ENCODE data around the gene PCNX2.

GRCh38 chr1:233112186-233113008, 183.1 kb downstream of the PCNX2 start:
- no peak for TF ChIP-seq USF2 (IDR thresholded peaks at IDR 0.05; ENCODE audit: borderline replicate concordance, low read depth, low read length)
- no peak for TF ChIP-seq CTCF (IDR thresholded peaks at IDR 0.05 in 2 of 3, conservative IDR thresholded peaks at IDR 0.05 in 1 of 3; ENCODE audit: control insufficient read depth in 2 of 3, extremely low read depth in 1 of 3, insufficient read depth in 1 of 3, low read depth in 3 of 3, low read length in 3 of 3)
- no peak for TF ChIP-seq BCL3 (IDR thresholded peaks at IDR 0.05; ENCODE audit: borderline replicate concordance, insufficient read depth, low read depth, low read length, poor library complexity, severe bottlenecking)
- no peak for TF ChIP-seq POLR2A (IDR thresholded peaks at IDR 0.05; ENCODE audit: low read depth, low read length)
- TF ChIP-seq SIN3A (IDR thresholded peaks at IDR 0.05; ENCODE audit: low read depth, low read length), result no peak
- no peak for TF ChIP-seq RAD21 (IDR thresholded peaks at IDR 0.05; ENCODE audit: insufficient read depth, low read depth, low read length)
- TF ChIP-seq SPI1 (IDR thresholded peaks at IDR 0.05; ENCODE audit: borderline replicate concordance, insufficient read depth, low read depth, low read length), result no peak
- TF ChIP-seq NR2C2 (IDR thresholded peaks at IDR 0.05; ENCODE audit: borderline replicate concordance, control insufficient read depth, insufficient read length, low read depth), result no peak
- TF ChIP-seq EP300 (IDR thresholded peaks at IDR 0.05; ENCODE audit: borderline replicate concordance in 1 of 2, control insufficient read depth in 1 of 2, low read depth in 2 of 2, low read length in 2 of 2), result no peak
- no peak for TF ChIP-seq NR2F1 (conservative IDR thresholded peaks at IDR 0.05)
- TF ChIP-seq CHD2 (IDR thresholded peaks at IDR 0.05; ENCODE audit: borderline replicate concordance, low read depth, low read length), result no peak
- no peak for TF ChIP-seq SMC3 (IDR thresholded peaks at IDR 0.05; ENCODE audit: borderline replicate concordance, low read length)

All from GM12878 (cell line).